HFF-Myc (cell line): Measurements from ENCODE around the gene SORCS2.

Experiments used
- DNase-seq: peaks from one replicate; pipeline ENCODE4 v3.0.0-alpha.2; 2011; ENCODE audit warnings: low read depth; ENCODE audit errors: extremely low read depth
- H3K4me3 ChIP-seq: replicated peaks from 2 replicates; pipeline ENCODE4 v1.5.1; 2011; ENCODE audit warnings: low read depth, mild to moderate bottlenecking, control low read depth, low read length
- CTCF ChIP-seq: IDR thresholded peaks from 2 replicates; pipeline ENCODE4 v1.5.1; 2012; ENCODE audit warnings: mild to moderate bottlenecking, low read depth, low read length, control low read depth; ENCODE audit errors: missing control alignments

SORCS2 gene

GRCh38 chr4:7636240-7636508 lies 443.8 kb downstream of the SORCS2 start:
- no peak overlapping the region for H3K4me3 ChIP-seq
- no peak for DNase-seq

GRCh38 chr4:7637139-7637538 lies 444.8 kb downstream of the SORCS2 start:
- no peak for DNase-seq
- TF ChIP-seq CTCF = no peak
- no peak overlapping the region for H3K4me3 ChIP-seq

More at GRCh38 chr4:7636240-7636508, 443.8 kb downstream of the SORCS2 start:
- no peak for TF ChIP-seq CTCF

GRCh38 chr4:7637971-7638370 lies 445.6 kb downstream of the SORCS2 start:
- no peak for TF ChIP-seq CTCF
- no peak overlapping the region for H3K4me3 ChIP-seq
- no peak for DNase-seq

GRCh38 chr4:7638489-7638888 lies 446.2 kb downstream of the SORCS2 start:
- DNase-seq = no peak
- H3K4me3 ChIP-seq = no peak overlapping the region
- no peak for TF ChIP-seq CTCF

GRCh38 chr4:7638984-7639789 lies 446.8 kb downstream of the SORCS2 start:
- TF ChIP-seq CTCF = no peak
- H3K4me3 ChIP-seq = no peak overlapping the region
- no peak for DNase-seq

- DNase-seq = no peak
- no peak for TF ChIP-seq CTCF
- no peak overlapping the region for H3K4me3 ChIP-seq
Observed at GRCh38 chr4:7640136-7640535, 447.8 kb downstream of the SORCS2 start.

GRCh38 chr4:7641712-7642111 lies 449.4 kb downstream of the SORCS2 start:
- H3K4me3 ChIP-seq = no peak overlapping the region
- no peak for TF ChIP-seq CTCF
- no peak for DNase-seq
